Measurements from ENCODE around the gene MED23.

DNA sequence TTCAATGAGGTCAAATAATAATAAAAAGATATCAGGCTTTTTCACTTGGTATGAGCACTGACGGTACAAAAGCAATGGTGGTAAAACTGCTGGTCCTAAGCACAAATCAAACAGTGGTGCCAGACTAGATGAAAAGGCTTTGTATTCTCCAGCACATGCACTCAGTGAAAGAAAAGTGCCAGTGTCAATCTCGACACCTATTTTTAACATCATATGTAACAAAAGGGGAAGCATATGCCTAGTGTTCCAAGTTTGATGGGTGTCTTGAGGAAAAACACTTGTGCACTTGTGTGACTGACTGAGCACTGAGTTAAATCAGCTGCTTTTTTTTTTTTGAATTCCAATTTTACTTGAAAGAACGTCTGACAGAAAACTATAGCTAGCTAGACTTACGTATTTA, 27.3 kb downstream of the MED23 start:
- TF ChIP-seq, protein P1, sequence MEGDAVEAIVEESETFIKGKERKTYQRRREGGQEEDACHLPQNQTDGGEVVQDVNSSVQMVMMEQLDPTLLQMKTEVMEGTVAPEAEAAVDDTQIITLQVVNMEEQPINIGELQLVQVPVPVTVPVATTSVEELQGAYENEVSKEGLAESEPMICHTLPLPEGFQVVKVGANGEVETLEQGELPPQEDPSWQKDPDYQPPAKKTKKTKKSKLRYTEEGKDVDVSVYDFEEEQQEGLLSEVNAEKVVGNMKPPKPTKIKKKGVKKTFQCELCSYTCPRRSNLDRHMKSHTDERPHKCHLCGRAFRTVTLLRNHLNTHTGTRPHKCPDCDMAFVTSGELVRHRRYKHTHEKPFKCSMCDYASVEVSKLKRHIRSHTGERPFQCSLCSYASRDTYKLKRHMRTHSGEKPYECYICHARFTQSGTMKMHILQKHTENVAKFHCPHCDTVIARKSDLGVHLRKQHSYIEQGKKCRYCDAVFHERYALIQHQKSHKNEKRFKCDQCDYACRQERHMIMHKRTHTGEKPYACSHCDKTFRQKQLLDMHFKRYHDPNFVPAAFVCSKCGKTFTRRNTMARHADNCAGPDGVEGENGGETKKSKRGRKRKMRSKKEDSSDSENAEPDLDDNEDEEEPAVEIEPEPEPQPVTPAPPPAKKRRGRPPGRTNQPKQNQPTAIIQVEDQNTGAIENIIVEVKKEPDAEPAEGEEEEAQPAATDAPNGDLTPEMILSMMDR (conservative IDR thresholded peaks at IDR 0.05; ENCODE audit: low read length): no peak
- TF ChIP-seq EZH2phosphoT487 (IDR thresholded peaks at IDR 0.05; ENCODE audit: borderline replicate concordance, low read depth, low read length): no peak
